ENCODE measurements around the gene MRTO4. TPM values are rescaled to one million over a fixed set of nuclear protein-coding genes. Genes with fewer than 3 reads are reported as not detected.
A peak's percentile ranks its signal among the peaks of the same experiment; 100 is the strongest.

The MRTO4 gene
- total and polyA plus RNA-seq, 2 experiments from 2014 or later = 20.8 to 24.9 TPM

DNA sequence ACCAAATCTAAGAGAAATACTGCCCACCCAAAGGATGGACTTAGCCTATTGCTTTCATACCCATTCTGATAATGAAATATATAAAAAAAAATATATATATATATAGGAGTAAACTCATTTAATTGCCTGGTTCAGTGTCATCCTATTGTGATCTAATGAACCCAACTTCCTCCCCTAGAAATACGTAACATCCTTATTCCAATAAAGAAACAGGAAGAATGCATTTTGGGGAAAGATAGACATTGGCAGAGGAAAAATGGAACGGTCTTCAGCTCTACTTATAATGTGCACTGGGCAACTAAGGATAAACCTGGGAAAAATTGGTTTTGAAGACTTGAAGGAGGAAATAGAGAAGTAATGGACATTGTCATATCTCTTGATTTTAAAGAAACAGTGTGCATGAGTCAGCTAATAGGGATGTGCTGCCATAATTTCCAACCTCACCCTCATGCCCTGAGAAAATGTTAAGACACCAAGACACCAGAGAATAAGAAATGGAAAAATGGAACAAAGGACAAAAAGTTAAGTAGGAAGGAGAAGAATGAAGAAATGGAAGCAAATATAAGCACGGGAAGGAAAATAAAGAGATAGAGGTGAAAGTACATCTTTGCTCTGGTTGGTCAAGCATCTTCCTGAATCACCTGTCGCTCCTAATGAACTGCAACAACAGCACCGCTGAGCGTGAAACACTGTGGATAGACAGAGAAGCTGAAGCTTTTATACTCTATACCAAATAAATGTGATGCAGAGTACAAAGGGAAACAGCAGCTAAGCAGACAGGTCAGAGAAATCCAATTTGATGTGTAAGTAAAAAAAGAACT, 46.9 kb upstream of the MRTO4 start:
- TF ChIP-seq, protein P1, sequence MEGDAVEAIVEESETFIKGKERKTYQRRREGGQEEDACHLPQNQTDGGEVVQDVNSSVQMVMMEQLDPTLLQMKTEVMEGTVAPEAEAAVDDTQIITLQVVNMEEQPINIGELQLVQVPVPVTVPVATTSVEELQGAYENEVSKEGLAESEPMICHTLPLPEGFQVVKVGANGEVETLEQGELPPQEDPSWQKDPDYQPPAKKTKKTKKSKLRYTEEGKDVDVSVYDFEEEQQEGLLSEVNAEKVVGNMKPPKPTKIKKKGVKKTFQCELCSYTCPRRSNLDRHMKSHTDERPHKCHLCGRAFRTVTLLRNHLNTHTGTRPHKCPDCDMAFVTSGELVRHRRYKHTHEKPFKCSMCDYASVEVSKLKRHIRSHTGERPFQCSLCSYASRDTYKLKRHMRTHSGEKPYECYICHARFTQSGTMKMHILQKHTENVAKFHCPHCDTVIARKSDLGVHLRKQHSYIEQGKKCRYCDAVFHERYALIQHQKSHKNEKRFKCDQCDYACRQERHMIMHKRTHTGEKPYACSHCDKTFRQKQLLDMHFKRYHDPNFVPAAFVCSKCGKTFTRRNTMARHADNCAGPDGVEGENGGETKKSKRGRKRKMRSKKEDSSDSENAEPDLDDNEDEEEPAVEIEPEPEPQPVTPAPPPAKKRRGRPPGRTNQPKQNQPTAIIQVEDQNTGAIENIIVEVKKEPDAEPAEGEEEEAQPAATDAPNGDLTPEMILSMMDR (IDR thresholded peaks at IDR 0.05; ENCODE audit: poor library complexity) = no peak
- no peak for TF ChIP-seq EZH2 (IDR thresholded peaks at IDR 0.05; ENCODE audit: borderline replicate concordance)
- TF ChIP-seq EZH2phosphoT487 (IDR thresholded peaks at IDR 0.05; ENCODE audit: low read depth, severe bottlenecking, unreplicated experiment) = no peak
- H3K4me1 ChIP-seq (ENCODE audit: insufficient read depth) = peaks cover 48% of the 10 kb centered on the region
- H3K36me3 ChIP-seq (replicated peaks; ENCODE audit: insufficient read depth, low read depth) = no peaks in the 10 kb centered on the region
- no peak for DNase-seq (ENCODE audit: low spot score)
- no peak overlapping the region for H2AFZ ChIP-seq
- H3K27ac ChIP-seq = peak overlapping the region; percentile 41
- H3K27me3 ChIP-seq = no peaks in the 10 kb centered on the region
- H3K4me2 ChIP-seq = peak overlapping the region; percentile 87
- no peaks in the 10 kb centered on the region for H3K9me2 ChIP-seq (replicated peaks; ENCODE audit: insufficient read depth)
- WGBS (ENCODE audit: low lambda C conversion rate, missing lambda C conversion rate) = 92% methylated on average over 6 of the region's 6 CpGs
- peaks cover 59% of the 10 kb centered on the region for H4K20me1 ChIP-seq (ENCODE audit: insufficient read depth, poor library complexity, severe bottlenecking)
- H3K4me3 ChIP-seq = no peak overlapping the region
- peaks cover 99% of the 10 kb centered on the region for H3K79me2 ChIP-seq
- no peaks in the 10 kb centered on the region for H3K9me3 ChIP-seq (ENCODE audit: low read depth)

DNA sequence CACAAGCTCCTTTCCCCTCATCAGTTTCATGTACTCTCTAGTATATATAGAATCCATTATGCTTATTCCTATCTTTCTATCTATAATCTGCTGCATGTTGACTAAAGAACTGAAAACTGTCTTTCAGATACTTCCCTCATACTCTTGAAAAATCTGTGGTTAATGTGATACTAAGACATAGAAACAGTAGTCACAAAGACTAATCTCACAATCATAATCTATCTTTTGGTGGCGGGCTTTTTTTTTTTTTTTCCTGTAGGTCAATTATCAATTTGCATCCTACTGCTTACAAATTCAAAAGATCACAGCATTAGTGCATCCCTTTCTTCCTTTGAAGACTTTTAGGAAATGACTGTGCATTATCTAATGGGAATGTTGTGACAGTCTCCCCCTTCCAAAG, 46.2 kb upstream of the MRTO4 start:
- H3K79me2 ChIP-seq = peaks cover 95% of the 10 kb centered on the region
- TF ChIP-seq EZH2 (IDR thresholded peaks at IDR 0.05; ENCODE audit: borderline replicate concordance) (no peak), EZH2phosphoT487 (IDR thresholded peaks at IDR 0.05; ENCODE audit: low read depth, severe bottlenecking, unreplicated experiment) (no peak)
- TF ChIP-seq, protein P1 (IDR thresholded peaks at IDR 0.05; ENCODE audit: poor library complexity) = no peak
- no peaks in the 10 kb centered on the region for H3K27me3 ChIP-seq
- no peaks in the 10 kb centered on the region for H3K9me2 ChIP-seq (replicated peaks; ENCODE audit: insufficient read depth)
- H3K27ac ChIP-seq = peak overlapping the region; percentile 41
- no peaks in the 10 kb centered on the region for H3K36me3 ChIP-seq (replicated peaks; ENCODE audit: insufficient read depth, low read depth)
- no peak overlapping the region for H3K4me3 ChIP-seq
- no peaks in the 10 kb centered on the region for H3K9me3 ChIP-seq (ENCODE audit: low read depth)
- WGBS (ENCODE audit: low lambda C conversion rate, missing lambda C conversion rate) = 88% methylated on average over 1 of the region's 1 CpG
- peaks cover 52% of the 10 kb centered on the region for H4K20me1 ChIP-seq (ENCODE audit: insufficient read depth, poor library complexity, severe bottlenecking)
- H2AFZ ChIP-seq = no peak overlapping the region
- H3K4me2 ChIP-seq = peak overlapping the region; percentile 87
- H3K4me1 ChIP-seq (ENCODE audit: insufficient read depth) = peaks cover 48% of the 10 kb centered on the region
- no peak for DNase-seq (ENCODE audit: low spot score)

DNA sequence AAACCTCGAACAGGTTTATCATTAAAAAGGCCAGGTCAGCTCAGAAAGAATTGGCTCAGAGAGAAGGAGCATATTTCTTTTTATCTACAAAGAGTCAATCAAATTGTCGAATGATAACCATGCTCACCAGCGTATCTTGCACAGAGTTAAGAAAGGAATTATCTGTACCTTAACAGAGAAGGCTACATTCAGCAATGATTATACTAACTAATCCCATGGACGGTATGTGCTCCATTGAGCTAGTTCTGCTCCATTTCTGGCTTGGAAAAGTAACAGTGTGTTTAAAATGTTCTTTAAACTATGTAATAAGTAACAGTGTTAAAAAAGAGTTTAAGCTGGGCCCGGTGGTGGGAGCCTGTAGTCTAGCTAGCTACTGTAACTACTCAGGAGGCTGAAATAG, 45.8 kb upstream of the MRTO4 start:
- no peaks in the 10 kb centered on the region for H3K9me2 ChIP-seq (replicated peaks; ENCODE audit: insufficient read depth)
- peaks cover 48% of the 10 kb centered on the region for H3K4me1 ChIP-seq (ENCODE audit: insufficient read depth)
- no peaks in the 10 kb centered on the region for H3K36me3 ChIP-seq (replicated peaks; ENCODE audit: insufficient read depth, low read depth)
- no peak overlapping the region for H2AFZ ChIP-seq
- peak overlapping the region; percentile 87 for H3K4me2 ChIP-seq
- H3K27me3 ChIP-seq = no peaks in the 10 kb centered on the region
- peaks cover 93% of the 10 kb centered on the region for H3K79me2 ChIP-seq
- peak overlapping the region; percentile 41 for H3K27ac ChIP-seq
- no peaks in the 10 kb centered on the region for H3K9me3 ChIP-seq (ENCODE audit: low read depth)
- H3K4me3 ChIP-seq = no peak overlapping the region
- DNase-seq (ENCODE audit: low spot score) = no peak
- TF ChIP-seq EZH2phosphoT487 (IDR thresholded peaks at IDR 0.05; ENCODE audit: low read depth, severe bottlenecking, unreplicated experiment) (no peak), EZH2 (IDR thresholded peaks at IDR 0.05; ENCODE audit: borderline replicate concordance) (no peak)
- TF ChIP-seq, protein P1 (IDR thresholded peaks at IDR 0.05; ENCODE audit: poor library complexity) = no peak
- WGBS (ENCODE audit: low lambda C conversion rate, missing lambda C conversion rate) = 56% methylated on average over 5 of the region's 5 CpGs
- peaks cover 49% of the 10 kb centered on the region for H4K20me1 ChIP-seq (ENCODE audit: insufficient read depth, poor library complexity, severe bottlenecking)
